Kasumi-1 (cell line): ENCODE results near the gene NSD1.
"Not testable (repeated sequence)": the region's sequence is repeated elsewhere in the genome, so short reads cannot be mapped to it uniquely, and the experiment has no call there.

Source experiments
- DNase-seq, 2 experiments: peaks; one replicate each; lab custom pipeline; 2025; lab: John Stamatoyannopoulos, UW

Gene NSD1

DNA sequence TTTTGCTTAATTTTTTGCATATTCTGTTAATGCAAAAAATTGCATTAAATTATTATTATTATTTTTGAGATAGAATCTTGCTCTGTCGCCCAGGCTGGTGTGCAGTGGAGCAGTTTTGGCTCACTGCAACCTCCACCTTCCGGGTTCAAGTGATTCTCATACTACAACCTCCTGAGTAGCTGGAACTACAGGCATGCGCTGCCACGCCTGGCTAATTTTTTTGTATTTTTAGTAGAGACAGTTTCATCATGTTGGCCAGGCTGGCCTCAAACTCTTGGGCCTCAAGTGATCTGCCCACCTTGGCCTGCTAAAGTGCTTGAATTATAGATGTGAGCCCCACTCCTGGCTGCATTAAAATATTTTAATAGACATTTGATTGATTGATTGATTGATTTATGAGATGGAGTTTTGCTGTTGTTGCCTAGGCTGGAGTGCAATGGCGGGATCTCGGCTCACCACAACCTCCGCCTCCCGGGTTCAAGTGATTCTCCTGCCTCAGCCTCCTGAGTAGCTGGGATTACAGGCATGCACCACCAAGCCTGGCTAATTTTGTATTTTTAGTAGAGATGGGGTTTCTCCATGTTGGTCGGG is 44.4 kb downstream of the NSD1 start:
- DNase-seq, result not testable (repeated sequence)

DNA sequence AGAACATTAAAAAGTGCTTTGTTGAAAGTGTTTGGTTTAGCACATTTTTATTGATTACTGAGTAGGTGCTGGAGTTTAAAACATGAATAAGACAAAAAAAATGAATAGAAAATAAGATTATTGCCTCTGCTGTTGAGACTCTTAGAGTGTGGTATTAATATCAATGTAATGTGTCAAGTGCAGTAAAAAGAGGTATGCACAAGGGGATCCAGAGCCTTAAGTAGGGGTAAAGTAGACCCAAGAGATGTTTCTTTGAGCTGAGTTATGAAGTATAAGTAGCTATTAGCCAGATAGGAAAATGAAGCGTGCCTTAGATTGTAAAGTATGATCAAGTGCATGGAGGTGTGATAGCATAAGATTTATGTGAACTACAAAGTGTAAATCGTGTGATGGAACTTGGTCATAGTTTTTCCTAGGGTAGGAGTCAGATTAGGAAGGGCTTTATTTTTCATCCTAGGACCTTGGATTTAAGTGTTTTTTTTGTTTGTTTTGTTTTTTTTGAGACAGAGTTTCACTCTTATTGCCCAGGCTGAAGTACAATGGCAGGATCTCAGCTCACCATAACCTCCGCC is 45.2 kb downstream of the NSD1 start:
- DNase-seq, result no peak

- DNase-seq, result no peak
These were observed 45.9 kb downstream of the NSD1 start for GRCh38 chr5:177179431-177179830.

- DNase-seq, result no peak
These were observed 49.6 kb downstream of the NSD1 start for GRCh38 chr5:177183142-177183541.

- DNase-seq, result no peak
These were observed 50.3 kb downstream of the NSD1 start for GRCh38 chr5:177183766-177184360.

- DNase-seq, result no peak
These were observed 52.4 kb downstream of the NSD1 start for GRCh38 chr5:177185993-177186392.

DNA sequence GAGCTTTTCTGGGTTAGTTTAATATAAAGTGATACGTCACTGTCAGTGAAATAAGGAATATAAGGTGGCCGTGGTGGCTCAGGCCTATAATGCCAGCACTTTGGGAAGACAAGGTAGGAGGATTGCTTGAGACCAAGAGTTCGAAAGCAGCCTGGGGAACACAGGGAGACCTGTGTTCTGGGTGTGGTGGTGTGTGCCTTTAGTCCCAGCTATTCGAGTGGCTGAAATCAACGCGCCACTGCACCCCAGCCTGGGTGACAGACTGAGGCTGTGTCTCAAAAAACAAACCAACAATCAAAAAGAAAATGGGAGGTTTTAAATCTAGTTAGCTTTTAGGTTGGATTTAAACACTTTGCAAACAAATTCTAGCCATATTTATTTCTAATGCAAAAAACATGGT is 53.1 kb downstream of the NSD1 start:
- DNase-seq, result no peak

GRCh38 chr5:177188775-177189174 is 55.2 kb downstream of the NSD1 start:
- no peak for DNase-seq

DNA sequence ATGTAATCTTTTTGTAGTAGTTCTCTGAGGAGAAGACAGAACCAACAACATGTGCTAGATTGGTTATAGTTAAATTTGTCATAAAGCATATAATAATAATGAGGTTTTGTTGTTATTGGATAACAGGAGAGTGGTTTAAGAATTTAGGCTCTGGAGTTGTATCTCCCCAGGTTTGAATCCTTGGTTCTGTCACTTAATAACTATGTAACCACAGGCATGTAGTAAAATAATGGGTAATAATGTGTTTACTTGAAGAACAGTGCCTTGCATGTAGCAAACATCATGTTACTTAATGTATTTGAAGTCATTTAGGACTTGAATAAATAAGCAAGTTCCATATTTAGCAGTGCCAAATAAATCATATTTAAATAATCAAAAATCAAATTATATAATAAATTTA is 55.8 kb downstream of the NSD1 start:
- no peak for DNase-seq

GRCh38 chr5:177189965-177190364 is 56.4 kb downstream of the NSD1 start:
- DNase-seq, result no peak

DNA sequence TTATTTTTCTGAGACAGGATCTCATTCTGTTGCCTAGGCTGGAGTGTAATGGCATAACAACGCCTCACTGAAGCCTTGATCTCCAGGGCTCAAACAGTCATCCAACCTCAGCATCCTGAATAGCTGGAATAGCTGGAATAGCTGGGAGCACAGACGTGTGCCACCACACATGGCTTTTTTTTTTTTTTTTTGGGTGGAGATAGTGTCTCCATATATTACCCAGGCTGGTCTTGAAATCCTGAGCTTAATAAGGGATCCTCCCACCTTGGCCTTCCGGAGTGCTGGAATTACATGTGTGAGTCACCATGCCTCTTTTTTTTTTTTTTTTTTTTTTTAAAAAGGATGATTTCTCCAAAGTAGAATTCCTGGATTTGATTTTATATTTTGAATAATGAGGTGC is 60.7 kb downstream of the NSD1 start:
- DNase-seq, result no peak

DNA sequence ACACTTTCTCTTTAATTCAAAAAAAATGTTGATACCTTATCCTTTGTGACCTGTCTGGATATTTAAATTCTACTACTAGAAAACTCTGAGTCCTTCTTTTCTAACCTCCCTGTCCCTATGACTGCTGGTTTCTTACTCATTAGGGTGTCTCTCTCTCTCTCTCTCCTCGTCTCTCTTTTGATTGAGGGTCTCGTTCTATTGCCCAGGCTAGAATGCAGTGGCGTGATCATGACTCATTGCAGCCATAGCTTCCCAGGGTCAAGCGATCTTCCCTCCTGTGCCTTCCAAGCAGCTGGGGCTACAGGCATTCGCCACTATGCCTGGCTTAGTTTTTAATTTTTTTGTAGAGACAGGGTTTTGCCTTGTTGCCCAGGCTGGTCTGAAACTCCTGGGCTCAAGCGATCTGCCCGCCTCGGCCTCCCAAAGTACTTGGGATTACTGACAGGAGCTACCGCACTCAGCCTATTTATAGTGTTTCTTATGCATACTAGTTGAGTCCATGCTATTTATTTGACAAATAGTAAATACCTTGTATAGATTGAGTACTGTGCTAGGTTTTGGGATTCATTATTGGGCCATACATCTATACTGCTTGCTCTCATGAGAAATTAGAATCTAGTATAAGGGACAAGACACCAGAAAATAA is 61.9 kb downstream of the NSD1 start:
- no peak for DNase-seq

GRCh38 chr5:177198738-177199137 is 65.2 kb downstream of the NSD1 start:
- DNase-seq, result no peak

DNA sequence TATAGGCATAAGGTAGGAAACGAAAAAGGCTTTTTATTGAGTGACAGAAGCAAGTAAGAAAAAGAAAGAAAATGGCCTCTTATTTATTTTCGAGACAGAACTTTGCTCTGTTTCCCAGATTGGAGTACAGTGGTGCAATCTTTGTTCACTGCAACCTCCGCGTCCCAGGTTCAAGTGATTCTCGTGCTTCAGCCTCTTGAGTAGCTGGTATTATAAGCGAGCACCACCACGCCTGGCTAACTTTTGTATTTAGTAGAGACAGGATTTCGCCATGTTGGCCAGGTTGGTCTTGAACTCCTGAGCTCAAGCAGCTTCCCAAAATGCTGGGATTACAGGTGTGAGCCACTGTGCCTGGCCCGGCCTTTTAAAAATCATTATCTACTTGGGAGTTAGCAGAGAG is 70.7 kb downstream of the NSD1 start:
- no peak for DNase-seq

- DNase-seq, result no peak
These were observed 76.0 kb downstream of the NSD1 start for GRCh38 chr5:177209610-177210009.

GRCh38 chr5:177212242-177212641 is 78.7 kb downstream of the NSD1 start:
- no peak for DNase-seq

DNA sequence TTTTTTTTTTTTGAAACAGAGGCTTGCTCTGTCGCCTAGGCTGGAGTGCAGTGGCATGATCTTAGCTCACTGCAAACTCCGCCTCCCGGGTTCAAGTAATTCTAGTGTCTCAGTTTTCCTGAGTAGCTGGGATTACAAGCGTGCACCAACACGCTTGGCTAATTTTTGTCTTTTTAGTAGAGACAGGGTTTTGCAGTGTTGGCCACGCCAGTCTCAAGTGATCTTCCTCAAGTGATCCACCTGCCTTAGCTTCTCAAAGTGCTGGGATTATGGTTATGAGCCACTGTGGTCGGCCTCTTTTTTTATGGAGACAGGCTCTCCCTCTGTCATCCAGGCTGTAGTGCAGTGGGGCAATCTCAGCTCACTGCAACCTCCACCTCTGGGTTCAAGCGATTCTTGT is 87.0 kb downstream of the NSD1 start:
- DNase-seq, result no peak

GRCh38 chr5:177222269-177222668 is 88.7 kb downstream of the NSD1 start:
- peak; percentile 19 to 21 for DNase-seq

DNA sequence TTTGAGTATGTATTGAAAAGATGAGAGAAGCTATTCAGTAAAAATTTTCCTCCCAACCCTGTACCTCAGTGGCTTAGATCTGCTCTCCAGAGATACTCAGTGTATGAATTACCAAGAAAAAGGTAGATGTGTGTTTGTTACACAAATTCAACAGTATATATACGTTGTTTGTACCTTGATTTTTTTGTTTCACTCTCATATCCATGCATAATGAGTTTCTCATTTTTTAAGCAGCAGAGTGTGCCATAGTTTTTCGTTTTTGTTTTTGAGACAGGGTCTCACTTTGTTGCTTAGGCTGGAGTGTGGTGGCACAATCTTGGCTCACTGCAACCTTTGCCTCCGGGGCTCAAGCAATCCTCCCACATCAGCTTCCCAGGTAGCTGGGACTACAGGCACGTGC is 92.2 kb downstream of the NSD1 start:
- DNase-seq, result no peak

GRCh38 chr5:177226860-177227259 is 93.3 kb downstream of the NSD1 start:
- no peak for DNase-seq

- DNase-seq, result no peak
These were observed 95.2 kb downstream of the NSD1 start for GRCh38 chr5:177228751-177229150.

- no peak for DNase-seq
These were observed 97.1 kb downstream of the NSD1 start for GRCh38 chr5:177230660-177231059.

DNA sequence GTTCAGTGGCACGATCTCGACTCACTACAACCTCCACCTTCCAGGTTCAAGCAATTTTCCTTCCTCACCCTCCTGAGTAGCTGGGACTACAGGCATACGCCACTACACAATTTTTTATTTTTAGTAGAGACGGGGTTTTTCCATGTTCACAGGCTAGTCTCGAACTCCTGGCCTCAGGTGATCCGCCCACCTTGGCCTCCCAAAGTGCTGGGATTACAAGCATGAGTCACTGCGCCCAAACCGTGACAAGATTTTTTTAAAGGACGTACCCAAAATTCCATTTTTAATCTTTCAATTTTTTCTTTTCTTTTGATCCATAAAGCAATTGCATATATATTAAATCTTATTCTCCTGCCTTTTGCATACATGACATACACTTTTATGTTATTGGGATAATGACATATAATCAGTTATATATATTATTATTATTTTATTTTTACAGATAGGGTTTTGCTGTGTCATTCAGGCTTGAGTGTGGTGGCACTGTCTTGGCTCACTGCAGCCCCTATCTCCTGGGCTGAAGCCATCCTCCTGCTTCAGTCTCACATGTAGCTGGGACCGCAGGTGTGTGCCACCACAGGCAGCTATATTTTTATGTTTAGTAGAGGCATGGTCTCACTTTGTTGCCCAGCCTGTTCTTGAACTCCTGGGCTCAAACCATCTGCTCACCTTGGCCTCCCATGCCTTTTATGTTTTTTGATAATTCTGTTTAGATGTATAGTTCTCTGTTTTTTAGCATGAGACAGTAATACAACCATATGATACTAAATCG is 98.1 kb downstream of the NSD1 start:
- DNase-seq, result no peak
